ENCODE data around the gene MTA1. TPM values are rescaled to one million over a fixed set of nuclear protein-coding genes. Genes with fewer than 3 reads are reported as not detected.

Gene MTA1
- total RNA-seq, 4 donors from 2014 or later = 49.0 to 94.2 (median 67.9) TPM

GRCh38 chr14:105381446-105382342 lies 37.9 kb upstream of the MTA1 start:
- 90% methylated on average over 12 of the region's 27 CpGs for WGBS
- no peak for DNase-seq (ENCODE audit: extremely low spot score)
- H3K27ac ChIP-seq (replicated peaks in 1 of 4) = no peak overlapping the region
- H3K4me3 ChIP-seq = no peak overlapping the region
- intact Hi-C loops (cut with DNase I) = no loop called here
- TF ChIP-seq POLR2AphosphoS5 (IDR thresholded peaks at IDR 0.05) = no peak
- no peak for TF ChIP-seq POLR2A (IDR thresholded peaks at IDR 0.05; ENCODE audit: low read depth)
- TF ChIP-seq EP300 (IDR thresholded peaks at IDR 0.05) = no peak
- no peak for TF ChIP-seq CTCF (IDR thresholded peaks at IDR 0.05)
- peaks cover 47 to 83% (median 72%) of the 10 kb centered on the region in 4 donors for H3K36me3 ChIP-seq
- no peaks in the 10 kb centered on the region for H3K4me1 ChIP-seq
- H3K9me3 ChIP-seq = no peaks in the 10 kb centered on the region
- H3K27me3 ChIP-seq = no peaks in the 10 kb centered on the region

GRCh38 chr14:105382343-105383082 lies 37.1 kb upstream of the MTA1 start:
- Histone ChIP-seq H3K27me3 (no peaks in the 10 kb centered on the region), H3K9me3 (no peaks in the 10 kb centered on the region), H3K4me1 (no peaks in the 10 kb centered on the region), H3K36me3 (peaks cover 47 to 91% (median 80%) of the 10 kb centered on the region in 4 donors), H3K27ac (replicated peaks in 1 of 4) (no peak overlapping the region), H3K4me3 (no peak overlapping the region)
- intact Hi-C loops (cut with DNase I) = no loop called here
- TF ChIP-seq CTCF (IDR thresholded peaks at IDR 0.05) (no peak), POLR2AphosphoS5 (IDR thresholded peaks at IDR 0.05) (no peak), EP300 (IDR thresholded peaks at IDR 0.05) (no peak), POLR2A (IDR thresholded peaks at IDR 0.05; ENCODE audit: low read depth) (no peak)
- 91% methylated on average over 20 of the region's 26 CpGs for WGBS
- DNase-seq (ENCODE audit: extremely low spot score) = no peak

- intact Hi-C loops (cut with DNase I) = no loop called here
- no peak for DNase-seq (ENCODE audit: extremely low spot score)
- TF ChIP-seq EP300 (IDR thresholded peaks at IDR 0.05) = no peak
- no peak for TF ChIP-seq POLR2A (IDR thresholded peaks at IDR 0.05; ENCODE audit: low read depth)
- no peak for TF ChIP-seq CTCF (IDR thresholded peaks at IDR 0.05)
- TF ChIP-seq POLR2AphosphoS5 (IDR thresholded peaks at IDR 0.05) = no peak
- H3K27me3 ChIP-seq = no peaks in the 10 kb centered on the region
- no peak overlapping the region for H3K4me3 ChIP-seq
- 95% methylated on average over 16 of the region's 32 CpGs for WGBS
- no peaks in the 10 kb centered on the region for H3K4me1 ChIP-seq
- H3K36me3 ChIP-seq = peaks cover 47 to 97% (median 87%) of the 10 kb centered on the region in 4 donors
- H3K27ac ChIP-seq (replicated peaks in 1 of 4) = no peak overlapping the region
- no peaks in the 10 kb centered on the region for H3K9me3 ChIP-seq
These were observed 36.4 kb upstream of the MTA1 start for GRCh38 chr14:105383083-105383730.

GRCh38 chr14:105384041-105384557 lies 35.5 kb upstream of the MTA1 start:
- Histone ChIP-seq H3K4me3 (no peak overlapping the region), H3K27ac (replicated peaks in 1 of 4) (no peak overlapping the region), H3K27me3 (no peaks in the 10 kb centered on the region), H3K4me1 (peaks cover 0 to 2% (median 1%) of the 10 kb centered on the region in 4 donors), H3K9me3 (no peaks in the 10 kb centered on the region), H3K36me3 (peaks cover 47 to 99% (median 91%) of the 10 kb centered on the region in 4 donors)
- TF ChIP-seq POLR2A (IDR thresholded peaks at IDR 0.05; ENCODE audit: low read depth) (no peak), CTCF (IDR thresholded peaks at IDR 0.05) (no peak), EP300 (IDR thresholded peaks at IDR 0.05) (no peak), POLR2AphosphoS5 (IDR thresholded peaks at IDR 0.05) (no peak)
- intact Hi-C loops (cut with DNase I) = no loop called here
- WGBS = 96% methylated on average over 17 of the region's 23 CpGs
- DNase-seq (ENCODE audit: extremely low spot score) = no peak
